ENCODE results near the gene ZCWPW1. TPM values are rescaled to one million over a fixed set of nuclear protein-coding genes. Genes with fewer than 3 reads are reported as not detected.

Gene ZCWPW1
- polyA plus RNA-seq, 1 of the 3 experiments (the other 2 are of a cell fraction), result 4.1 TPM

GRCh38 chr7:100429637-100430492 is 1.4 kb upstream of the ZCWPW1 start, which contains the start of gene MEPCE (continued):
- TF ChIP-seq REST (IDR thresholded peaks at IDR 0.05; ENCODE audit: low read depth, low read length) (no peak; the same call in 1 of the 2 replicates), ZBTB33 (IDR thresholded peaks at IDR 0.05; ENCODE audit: borderline replicate concordance, low read depth) (peak; percentile 94), GABPA (IDR thresholded peaks at IDR 0.05; ENCODE audit: low read depth) (no peak), EP300 (IDR thresholded peaks at IDR 0.05; ENCODE audit: borderline replicate concordance in 1 of 2, low read depth in 1 of 2, low read length in 1 of 2) (peak in 1 of 2 experiments; percentile 13; a peak in 1 of 4 replicates), TAF1 (IDR thresholded peaks at IDR 0.05; ENCODE audit: borderline replicate concordance, low read depth, low read length) (0 out of 2 replicates have a peak, but pooled peaks have one; percentile 47), MAX (IDR thresholded peaks at IDR 0.05; ENCODE audit: low read depth) (no peak; the same call in none of the 2 replicates), RXRA (IDR thresholded peaks at IDR 0.05; ENCODE audit: borderline replicate concordance, low read depth) (no peak)

- Histone ChIP-seq H3K79me2 (ENCODE audit: insufficient read depth) (peaks cover 45% of the 10 kb centered on the region), H2AFZ (ENCODE audit: low read depth) (no peak overlapping the region), H3K27ac (ENCODE audit: low read depth in 2 of 2, low read length in 1 of 2) (peak overlapping the region; percentile 99 to 100)
- no peak; the same call in 1 of the 2 replicates for TF ChIP-seq RFX5 (IDR thresholded peaks at IDR 0.05; ENCODE audit: low read length)
- no peak; the same call in 1 of the 2 replicates for TF ChIP-seq YY1 (IDR thresholded peaks at IDR 0.05; ENCODE audit: low read depth)
- peak; percentile 68 for TF ChIP-seq GABPA (IDR thresholded peaks at IDR 0.05; ENCODE audit: low read depth)
- peak; percentile 75; the same call in 1 of the 2 replicates for TF ChIP-seq ELF1 (IDR thresholded peaks at IDR 0.05)
- peak; percentile 69 for TF ChIP-seq CHD2 (IDR thresholded peaks at IDR 0.05; ENCODE audit: low read length, partially characterized antibody)
- TF ChIP-seq NRF1 (IDR thresholded peaks at IDR 0.05; ENCODE audit: low read depth, low read length), result peak; percentile 93
- TF ChIP-seq ZBTB33 (IDR thresholded peaks at IDR 0.05; ENCODE audit: borderline replicate concordance, low read depth), result no peak; the same call in 1 of the 2 replicates
- TF ChIP-seq POLR2AphosphoS5 (IDR thresholded peaks at IDR 0.05; ENCODE audit: low read depth, low read length), result peak; percentile 98
- no peak for TF ChIP-seq PBX3 (IDR thresholded peaks at IDR 0.05)
- no peak for TF ChIP-seq NFIC (IDR thresholded peaks at IDR 0.05; ENCODE audit: borderline replicate concordance)
- no peak for TF ChIP-seq EZH2phosphoT487 (IDR thresholded peaks at IDR 0.05; ENCODE audit: borderline replicate concordance, low read depth)
- no peak for TF ChIP-seq TCF12 (IDR thresholded peaks at IDR 0.05)
- TF ChIP-seq MEF2A (IDR thresholded peaks at IDR 0.05; ENCODE audit: borderline replicate concordance, low read depth), result no peak
Measured at GRCh38 chr7:100428967-100429636, 599 bp upstream of the ZCWPW1 start.

More at GRCh38 chr7:100428967-100429636, 599 bp upstream of the ZCWPW1 start:
- Histone ChIP-seq H3K9me3 (no peaks in the 10 kb centered on the region), H4K20me1 (ENCODE audit: insufficient read depth) (peaks cover 13% of the 10 kb centered on the region), H3K4me2 (peak overlapping the region; percentile 97), H3K9ac (peak overlapping the region; percentile 99), H3F3A (replicated peaks; ENCODE audit: insufficient read depth) (peaks cover 17% of the 10 kb centered on the region), H3K4me3 (ENCODE audit: low read depth in 2 of 2, low read length in 1 of 2) (peak overlapping the region; percentile 78 to 95), H3K9me2 (no peaks in the 10 kb centered on the region), H3K27me3 (ENCODE audit: insufficient read depth) (no peaks in the 10 kb centered on the region), H3K4me1 (ENCODE audit: control insufficient read depth in 1 of 2, insufficient read depth in 2 of 2, low read depth in 1 of 2, low read length in 1 of 2) (peaks cover 17 to 39% of the 10 kb centered on the region in 2 experiments; a peak in 3 of 4 replicates), H3K36me3 (replicated peaks in 1 of 2; ENCODE audit: control insufficient read depth in 1 of 2, insufficient read depth in 2 of 2, low read length in 1 of 2) (peaks cover 28 to 32% of the 10 kb centered on the region in 2 experiments)
- DNase-seq, result peak; percentile 96
- under 1% methylated on average over 34 of the region's 40 CpGs for whole genome bisulfite sequencing (ENCODE audit: low lambda C conversion rate)
- POLR2A ChIA-PET, result interaction anchor here (0.6 to 3.3 kb wide), 26 partner anchors 8 to 1606 kb away, joined by 3 to 12 read pairs (median 4); partner anchors contain the start of genes ACTL6B, AP4M1, GPC2 and MCM7
- CTCF ChIA-PET, result interaction anchor here (0.7 to 3.2 kb wide), 10 partner anchors 21 to 403 kb away, joined by 3 to 23 read pairs (median 4); partner anchors contain the start of genes NYAP1 and POP7

Data from SK-N-SH (cell line).